ENCODE data around the gene IGF1R. TPM values are rescaled to one million over a fixed set of nuclear protein-coding genes. Genes with fewer than 3 reads are reported as not detected.

The IGF1R gene
- total RNA-seq, 1 experiment from 2014 or later, result 16.3 TPM

DNA sequence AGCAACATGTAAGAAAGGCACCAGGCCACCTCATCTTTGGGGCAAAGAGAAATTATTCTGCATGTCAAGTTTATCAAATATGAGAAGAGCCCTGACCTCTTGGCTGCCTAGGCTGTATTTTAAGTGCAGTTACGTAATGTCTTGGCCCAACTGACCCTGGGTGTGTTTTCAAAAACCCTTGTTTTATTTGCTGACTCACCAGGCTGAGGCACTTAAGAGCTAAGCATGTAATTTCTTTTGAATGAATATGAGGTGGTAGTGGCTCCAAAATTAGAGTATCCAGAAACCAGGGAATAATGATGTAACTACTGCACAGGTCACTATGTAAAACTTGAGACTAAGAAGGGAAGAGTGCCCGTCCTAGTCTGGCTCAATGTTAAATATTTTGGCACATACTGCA is 335.0 kb downstream of the IGF1R start:
- Histone ChIP-seq H3K9me2 (ENCODE audit: insufficient read depth) (no peaks in the 10 kb centered on the region), H3K79me2 (ENCODE audit: insufficient read depth, low read length) (no peaks in the 10 kb centered on the region), H3K9ac (ENCODE audit: low read length) (no peak overlapping the region), H3K4me1 (ENCODE audit: control insufficient read depth in 1 of 2, insufficient read depth in 2 of 2, low read length in 2 of 2) (peaks cover 5 to 9% of the 10 kb centered on the region in 2 experiments; a peak in 3 of 4 replicates), H4K20me1 (ENCODE audit: insufficient read depth) (no peaks in the 10 kb centered on the region), H3K27me3 (ENCODE audit: insufficient read depth, low read length) (no peaks in the 10 kb centered on the region), H2AFZ (ENCODE audit: low read depth, low read length, poor library complexity, severe bottlenecking) (no peak overlapping the region), H3K4me2 (ENCODE audit: low read length) (no peak overlapping the region; the same call in 1 of the 2 replicates), H3K4me3 (replicated peaks in 1 of 2; ENCODE audit: low read depth in 1 of 2, low read length in 2 of 2) (no peak overlapping the region), H3K9me3 (ENCODE audit: control insufficient read depth in 1 of 2, insufficient read depth in 1 of 2, low read depth in 1 of 2, low read length in 2 of 2) (peaks cover 0 to 10% of the 10 kb centered on the region in 2 experiments; a peak in 1 of 4 replicates), H3K27ac (ENCODE audit: low read depth, low read length) (no peak overlapping the region), H3K36me3 (ENCODE audit: control insufficient read depth in 1 of 2, insufficient read depth in 2 of 2, low read length in 2 of 2) (no peaks in the 10 kb centered on the region)
- RAD21 ChIA-PET (ENCODE audit: low non-redundant PET in 1 of 2, low total read pairs in 2 of 2, uncharacterized antibody in 2 of 2, unreplicated experiment in 2 of 2), result no interaction called here
- no peak for ATAC-seq
- peak; percentile 30; the same call in 1 of the 2 replicates for TF ChIP-seq CEBPB (IDR thresholded peaks at IDR 0.05; ENCODE audit: low read depth)
- TF ChIP-seq JUND (IDR thresholded peaks at IDR 0.05), result peak; percentile 10; the same call in 1 of the 2 replicates
- TF ChIP-seq, protein P1, sequence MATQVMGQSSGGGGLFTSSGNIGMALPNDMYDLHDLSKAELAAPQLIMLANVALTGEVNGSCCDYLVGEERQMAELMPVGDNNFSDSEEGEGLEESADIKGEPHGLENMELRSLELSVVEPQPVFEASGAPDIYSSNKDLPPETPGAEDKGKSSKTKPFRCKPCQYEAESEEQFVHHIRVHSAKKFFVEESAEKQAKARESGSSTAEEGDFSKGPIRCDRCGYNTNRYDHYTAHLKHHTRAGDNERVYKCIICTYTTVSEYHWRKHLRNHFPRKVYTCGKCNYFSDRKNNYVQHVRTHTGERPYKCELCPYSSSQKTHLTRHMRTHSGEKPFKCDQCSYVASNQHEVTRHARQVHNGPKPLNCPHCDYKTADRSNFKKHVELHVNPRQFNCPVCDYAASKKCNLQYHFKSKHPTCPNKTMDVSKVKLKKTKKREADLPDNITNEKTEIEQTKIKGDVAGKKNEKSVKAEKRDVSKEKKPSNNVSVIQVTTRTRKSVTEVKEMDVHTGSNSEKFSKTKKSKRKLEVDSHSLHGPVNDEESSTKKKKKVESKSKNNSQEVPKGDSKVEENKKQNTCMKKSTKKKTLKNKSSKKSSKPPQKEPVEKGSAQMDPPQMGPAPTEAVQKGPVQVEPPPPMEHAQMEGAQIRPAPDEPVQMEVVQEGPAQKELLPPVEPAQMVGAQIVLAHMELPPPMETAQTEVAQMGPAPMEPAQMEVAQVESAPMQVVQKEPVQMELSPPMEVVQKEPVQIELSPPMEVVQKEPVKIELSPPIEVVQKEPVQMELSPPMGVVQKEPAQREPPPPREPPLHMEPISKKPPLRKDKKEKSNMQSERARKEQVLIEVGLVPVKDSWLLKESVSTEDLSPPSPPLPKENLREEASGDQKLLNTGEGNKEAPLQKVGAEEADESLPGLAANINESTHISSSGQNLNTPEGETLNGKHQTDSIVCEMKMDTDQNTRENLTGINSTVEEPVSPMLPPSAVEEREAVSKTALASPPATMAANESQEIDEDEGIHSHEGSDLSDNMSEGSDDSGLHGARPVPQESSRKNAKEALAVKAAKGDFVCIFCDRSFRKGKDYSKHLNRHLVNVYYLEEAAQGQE (IDR thresholded peaks at IDR 0.05; ENCODE audit: low read depth), result no peak
- 0 out of 2 replicates have a peak, but pooled peaks have one; percentile 7 for TF ChIP-seq FOSL1 (IDR thresholded peaks at IDR 0.05; ENCODE audit: low read depth)
- TF ChIP-seq EZH2phosphoT487 (IDR thresholded peaks at IDR 0.05; ENCODE audit: borderline replicate concordance), result no peak
- 0 out of 2 replicates have a peak, but pooled peaks have one; percentile 8 for TF ChIP-seq SP1 (IDR thresholded peaks at IDR 0.05; ENCODE audit: low read depth)
- intact Hi-C loops (cut with micrococcal nuclease), result no loop called here
- CTCF ChIA-PET, result no interaction called here
- DNase-seq (ENCODE audit: low read depth, low spot score), result no peak
- BruUV-seq (replicated peaks), result no TSS peak
- POLR2A ChIA-PET, result no interaction called here

DNA sequence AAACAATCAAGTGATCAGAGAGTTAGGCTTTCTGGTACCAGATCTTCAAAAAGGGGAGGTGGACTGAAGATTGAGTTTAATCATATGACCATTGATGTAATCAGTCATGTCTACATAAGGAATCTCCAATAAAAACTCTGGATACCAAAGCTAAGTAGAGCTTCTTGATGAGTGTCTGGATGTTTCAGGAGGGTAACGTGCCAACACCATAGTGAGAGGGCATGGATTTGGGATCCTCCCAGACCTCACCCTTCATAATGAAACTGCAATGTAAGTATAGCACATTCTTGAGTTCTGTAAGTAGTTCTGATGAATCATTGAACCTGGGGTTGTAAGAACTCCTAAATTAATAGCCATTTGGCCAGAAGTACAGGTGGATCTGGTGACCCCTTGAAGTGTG is 337.9 kb downstream of the IGF1R start:
- no peaks in the 10 kb centered on the region for H3K36me3 ChIP-seq (ENCODE audit: control insufficient read depth in 1 of 2, insufficient read depth in 2 of 2, low read length in 2 of 2)
- no peak overlapping the region for H3K27ac ChIP-seq (ENCODE audit: low read depth, low read length)
- peaks cover 5 to 9% of the 10 kb centered on the region in 2 experiments; a peak in 3 of 4 replicates for H3K4me1 ChIP-seq (ENCODE audit: control insufficient read depth in 1 of 2, insufficient read depth in 2 of 2, low read length in 2 of 2)
- no peak overlapping the region for H3K4me2 ChIP-seq (ENCODE audit: low read length)
- no peak for DNase-seq (ENCODE audit: low read depth, low spot score)
- H4K20me1 ChIP-seq (ENCODE audit: insufficient read depth), result no peaks in the 10 kb centered on the region
- BruUV-seq (replicated peaks), result no TSS peak
- no peak overlapping the region for H3K9ac ChIP-seq (ENCODE audit: low read length)
- H3K79me2 ChIP-seq (ENCODE audit: insufficient read depth, low read length), result no peaks in the 10 kb centered on the region
- ChIA-PET RAD21 (ENCODE audit: low non-redundant PET in 1 of 2, low total read pairs in 2 of 2, uncharacterized antibody in 2 of 2, unreplicated experiment in 2 of 2) (no interaction called here), POLR2A (no interaction called here), CTCF (no interaction called here)
- ATAC-seq, result no peak
- H3K4me3 ChIP-seq (replicated peaks in 1 of 2; ENCODE audit: low read depth in 1 of 2, low read length in 2 of 2), result no peak overlapping the region
- no peaks in the 10 kb centered on the region for H3K9me2 ChIP-seq (ENCODE audit: insufficient read depth)
- intact Hi-C loops (cut with micrococcal nuclease), result no loop called here
- H3K27me3 ChIP-seq (ENCODE audit: insufficient read depth, low read length), result no peaks in the 10 kb centered on the region
- no peak overlapping the region for H2AFZ ChIP-seq (ENCODE audit: low read depth, low read length, poor library complexity, severe bottlenecking)
- peaks cover 0 to 10% of the 10 kb centered on the region in 2 experiments; a peak in 1 of 4 replicates for H3K9me3 ChIP-seq (ENCODE audit: control insufficient read depth in 1 of 2, insufficient read depth in 1 of 2, low read depth in 1 of 2, low read length in 2 of 2)
- no peak for TF ChIP-seq ZFX (IDR thresholded peaks at IDR 0.05)
- TF ChIP-seq EZH2 (IDR thresholded peaks at IDR 0.05), result no peak
- TF ChIP-seq SRF (IDR thresholded peaks at IDR 0.05; ENCODE audit: low read depth), result no peak
- TF ChIP-seq EZH2phosphoT487 (IDR thresholded peaks at IDR 0.05; ENCODE audit: borderline replicate concordance), result no peak
- TF ChIP-seq SIN3A (IDR thresholded peaks at IDR 0.05; ENCODE audit: low read depth), result no peak
- TF ChIP-seq, protein P2, sequence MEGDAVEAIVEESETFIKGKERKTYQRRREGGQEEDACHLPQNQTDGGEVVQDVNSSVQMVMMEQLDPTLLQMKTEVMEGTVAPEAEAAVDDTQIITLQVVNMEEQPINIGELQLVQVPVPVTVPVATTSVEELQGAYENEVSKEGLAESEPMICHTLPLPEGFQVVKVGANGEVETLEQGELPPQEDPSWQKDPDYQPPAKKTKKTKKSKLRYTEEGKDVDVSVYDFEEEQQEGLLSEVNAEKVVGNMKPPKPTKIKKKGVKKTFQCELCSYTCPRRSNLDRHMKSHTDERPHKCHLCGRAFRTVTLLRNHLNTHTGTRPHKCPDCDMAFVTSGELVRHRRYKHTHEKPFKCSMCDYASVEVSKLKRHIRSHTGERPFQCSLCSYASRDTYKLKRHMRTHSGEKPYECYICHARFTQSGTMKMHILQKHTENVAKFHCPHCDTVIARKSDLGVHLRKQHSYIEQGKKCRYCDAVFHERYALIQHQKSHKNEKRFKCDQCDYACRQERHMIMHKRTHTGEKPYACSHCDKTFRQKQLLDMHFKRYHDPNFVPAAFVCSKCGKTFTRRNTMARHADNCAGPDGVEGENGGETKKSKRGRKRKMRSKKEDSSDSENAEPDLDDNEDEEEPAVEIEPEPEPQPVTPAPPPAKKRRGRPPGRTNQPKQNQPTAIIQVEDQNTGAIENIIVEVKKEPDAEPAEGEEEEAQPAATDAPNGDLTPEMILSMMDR (IDR thresholded peaks at IDR 0.05 in 2 of 3, conservative IDR thresholded peaks at IDR 0.05 in 1 of 3; ENCODE audit: borderline replicate concordance in 1 of 3, insufficient read depth in 1 of 3, low read depth in 2 of 3, low read length in 2 of 3), result no peak
- no peak for TF ChIP-seq ELF1 (IDR thresholded peaks at IDR 0.05; ENCODE audit: borderline replicate concordance, low read depth)
- no peak for TF ChIP-seq EGR1 (IDR thresholded peaks at IDR 0.05; ENCODE audit: low read depth)
- TF ChIP-seq CBX3 (IDR thresholded peaks at IDR 0.05; ENCODE audit: low read depth), result no peak
- no peak for TF ChIP-seq FOSL1 (IDR thresholded peaks at IDR 0.05; ENCODE audit: low read depth)
- TF ChIP-seq, protein P3, sequence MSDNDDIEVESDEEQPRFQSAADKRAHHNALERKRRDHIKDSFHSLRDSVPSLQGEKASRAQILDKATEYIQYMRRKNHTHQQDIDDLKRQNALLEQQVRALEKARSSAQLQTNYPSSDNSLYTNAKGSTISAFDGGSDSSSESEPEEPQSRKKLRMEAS (IDR thresholded peaks at IDR 0.05), result no peak
